Dendritic cell treated with granulocyte-macrophage colony-stimulating factor and Interleukin-4, amounts not matched to agents 40 ng/mL and 50 ng/mL, for 4 days (primary cell): ENCODE measurements around the gene IFT27.
"Not testable (repeated sequence)": the region's sequence is repeated elsewhere in the genome, so short reads cannot be mapped to it uniquely, and the experiment has no call there.

Experiments used
- H3K27ac Mint-ChIP-seq: one replicate; pipeline ENCODE4 v1.8.0; 2022; ENCODE audit warnings: mild to moderate bottlenecking, mixed read lengths
- H3K27me3 Mint-ChIP-seq: one replicate; pipeline ENCODE4 v1.8.0; 2022; ENCODE audit warnings: mild to moderate bottlenecking, mixed read lengths
- H3K36me3 Mint-ChIP-seq: one replicate; pipeline ENCODE4 v1.8.0; 2022; ENCODE audit warnings: low read depth, mixed read lengths
- H3K4me1 Mint-ChIP-seq: one replicate; pipeline ENCODE4 v1.8.0; 2022; ENCODE audit warnings: low read depth, mixed read lengths
- H3K4me3 Mint-ChIP-seq: one replicate; pipeline ENCODE4 v1.8.0; 2022; ENCODE audit warnings: mild to moderate bottlenecking, moderate library complexity, mixed read lengths
- H3K9me3 Mint-ChIP-seq: one replicate; pipeline ENCODE4 v1.8.0; 2022; ENCODE audit warnings: mixed read lengths
- intact Hi-C: fragments of 100-400 bp; cut with micrococcal nuclease; formaldehyde crosslinking; loops from one replicate; pipeline ENCODE4 v1.15.0; 2022

IFT27 gene

GRCh38 chr22:36738416-36739020, 37.4 kb downstream of the IFT27 start:
- intact Hi-C loops = no loop called here
- Mint-ChIP-seq H3K4me1 (peaks cover 63% of the 10 kb centered on the region), H3K27me3 (no peaks in the 10 kb centered on the region), H3K27ac (peak overlapping the region; percentile 76), H3K4me3 (no peak overlapping the region), H3K36me3 (no peaks in the 10 kb centered on the region), H3K9me3 (no peaks in the 10 kb centered on the region)

GRCh38 chr22:36737776-36738175, 38.1 kb downstream of the IFT27 start:
- peak overlapping the region; percentile 76 for H3K27ac Mint-ChIP-seq
- H3K9me3 Mint-ChIP-seq = no peaks in the 10 kb centered on the region
- intact Hi-C loops = no loop called here
- no peaks in the 10 kb centered on the region for H3K36me3 Mint-ChIP-seq
- peaks cover under 1% of the 10 kb centered on the region for H3K27me3 Mint-ChIP-seq
- H3K4me1 Mint-ChIP-seq = peaks cover 70% of the 10 kb centered on the region
- no peak overlapping the region for H3K4me3 Mint-ChIP-seq

- H3K27ac Mint-ChIP-seq = peak overlapping the region; percentile 76
- H3K36me3 Mint-ChIP-seq = no peaks in the 10 kb centered on the region
- H3K4me1 Mint-ChIP-seq = peaks cover 80% of the 10 kb centered on the region
- intact Hi-C loops = no loop called here
- no peaks in the 10 kb centered on the region for H3K9me3 Mint-ChIP-seq
- H3K4me3 Mint-ChIP-seq = peak overlapping the region; percentile 42
- peaks cover 9% of the 10 kb centered on the region for H3K27me3 Mint-ChIP-seq
Observed at GRCh38 chr22:36736701-36737320, 39.1 kb downstream of the IFT27 start.

- Mint-ChIP-seq H3K27ac (peak overlapping the region; percentile 52), H3K36me3 (no peaks in the 10 kb centered on the region), H3K27me3 (peaks cover 15% of the 10 kb centered on the region), H3K9me3 (no peaks in the 10 kb centered on the region), H3K4me3 (no peak overlapping the region), H3K4me1 (peaks cover 77% of the 10 kb centered on the region)
- intact Hi-C loops = no loop called here
Observed at GRCh38 chr22:36734171-36735058, 41.5 kb downstream of the IFT27 start.

- intact Hi-C loops = no loop called here
- H3K9me3 Mint-ChIP-seq = no peaks in the 10 kb centered on the region
- H3K27me3 Mint-ChIP-seq = peaks cover 18% of the 10 kb centered on the region
- peaks cover 69% of the 10 kb centered on the region for H3K4me1 Mint-ChIP-seq
- no peaks in the 10 kb centered on the region for H3K36me3 Mint-ChIP-seq
- H3K4me3 Mint-ChIP-seq = no peak overlapping the region
- peak overlapping the region; percentile 52 for H3K27ac Mint-ChIP-seq
Observed at GRCh38 chr22:36733271-36733670, 42.6 kb downstream of the IFT27 start.

- intact Hi-C loops = no loop called here
- Mint-ChIP-seq H3K27ac (no peak overlapping the region), H3K36me3 (no peaks in the 10 kb centered on the region), H3K27me3 (peaks cover 18% of the 10 kb centered on the region), H3K4me1 (peaks cover 62% of the 10 kb centered on the region), H3K9me3 (no peaks in the 10 kb centered on the region), H3K4me3 (no peak overlapping the region)
Observed at GRCh38 chr22:36732609-36733008, 43.3 kb downstream of the IFT27 start.

- Mint-ChIP-seq H3K36me3 (no peaks in the 10 kb centered on the region), H3K4me1 (peaks cover 55% of the 10 kb centered on the region), H3K27ac (no peak overlapping the region), H3K4me3 (no peak overlapping the region), H3K27me3 (peaks cover 22% of the 10 kb centered on the region), H3K9me3 (no peaks in the 10 kb centered on the region)
- intact Hi-C loops = no loop called here
Observed at GRCh38 chr22:36731916-36732315, 44.0 kb downstream of the IFT27 start.

GRCh38 chr22:36731321-36731720, 44.6 kb downstream of the IFT27 start:
- H3K27me3 Mint-ChIP-seq = peaks cover 24% of the 10 kb centered on the region
- H3K27ac Mint-ChIP-seq, H3K4me3 Mint-ChIP-seq, H3K36me3 Mint-ChIP-seq, H3K9me3 Mint-ChIP-seq, intact Hi-C loops: not testable (repeated sequence)
- H3K4me1 Mint-ChIP-seq = peaks cover 49% of the 10 kb centered on the region

GRCh38 chr22:36730176-36730858, 45.6 kb downstream of the IFT27 start:
- no peak overlapping the region for H3K4me3 Mint-ChIP-seq
- peaks cover 34% of the 10 kb centered on the region for H3K27me3 Mint-ChIP-seq

GRCh38 chr22:36729321-36729720, 46.6 kb downstream of the IFT27 start:
- intact Hi-C loops = no loop called here
- Mint-ChIP-seq H3K9me3 (no peaks in the 10 kb centered on the region), H3K4me3 (no peak overlapping the region), H3K27me3 (peaks cover 36% of the 10 kb centered on the region), H3K27ac (no peak overlapping the region), H3K36me3 (no peaks in the 10 kb centered on the region), H3K4me1 (peaks cover 29% of the 10 kb centered on the region)

More at GRCh38 chr22:36730176-36730858, 45.6 kb downstream of the IFT27 start:
- no peak overlapping the region for H3K27ac Mint-ChIP-seq
- H3K9me3 Mint-ChIP-seq = no peaks in the 10 kb centered on the region
- intact Hi-C loops = no loop called here
- H3K4me1 Mint-ChIP-seq = peaks cover 39% of the 10 kb centered on the region
- no peaks in the 10 kb centered on the region for H3K36me3 Mint-ChIP-seq

- H3K4me3 Mint-ChIP-seq = no peak overlapping the region
Observed at GRCh38 chr22:36728505-36728904, 47.4 kb downstream of the IFT27 start.

GRCh38 chr22:36727927-36728488, 47.9 kb downstream of the IFT27 start:
- intact Hi-C loops = no loop called here
- no peaks in the 10 kb centered on the region for H3K9me3 Mint-ChIP-seq
- no peak overlapping the region for H3K4me3 Mint-ChIP-seq
- no peak overlapping the region for H3K27ac Mint-ChIP-seq
- no peaks in the 10 kb centered on the region for H3K36me3 Mint-ChIP-seq
- peaks cover 17% of the 10 kb centered on the region for H3K4me1 Mint-ChIP-seq
- H3K27me3 Mint-ChIP-seq = peaks cover 49% of the 10 kb centered on the region

More at GRCh38 chr22:36728505-36728904, 47.4 kb downstream of the IFT27 start:
- no peak overlapping the region for H3K27ac Mint-ChIP-seq
- no peaks in the 10 kb centered on the region for H3K9me3 Mint-ChIP-seq
- H3K27me3 Mint-ChIP-seq = peaks cover 44% of the 10 kb centered on the region
- no peaks in the 10 kb centered on the region for H3K36me3 Mint-ChIP-seq
- peaks cover 21% of the 10 kb centered on the region for H3K4me1 Mint-ChIP-seq
- intact Hi-C loops = no loop called here

- H3K27me3 Mint-ChIP-seq = peaks cover 48% of the 10 kb centered on the region
- no peak overlapping the region for H3K4me3 Mint-ChIP-seq
- peaks cover 8% of the 10 kb centered on the region for H3K4me1 Mint-ChIP-seq
- no peak overlapping the region for H3K27ac Mint-ChIP-seq
- intact Hi-C loops = no loop called here
- H3K9me3 Mint-ChIP-seq = no peaks in the 10 kb centered on the region
- H3K36me3 Mint-ChIP-seq = no peaks in the 10 kb centered on the region
Observed at GRCh38 chr22:36727110-36727509, 48.8 kb downstream of the IFT27 start.
